NCI-H82 (cell line): ENCODE measurements around the gene SHKBP1.
A peak's percentile ranks its signal among the peaks of the same experiment; 100 is the strongest.
"Not testable (repeated sequence)": the region's sequence is repeated elsewhere in the genome, so short reads cannot be mapped to it uniquely, and the experiment has no call there.

ENCODE experiments used
- DNase-seq: peaks from one replicate; lab custom pipeline; 2025; lab: John Stamatoyannopoulos, UW

The SHKBP1 gene, protein sequence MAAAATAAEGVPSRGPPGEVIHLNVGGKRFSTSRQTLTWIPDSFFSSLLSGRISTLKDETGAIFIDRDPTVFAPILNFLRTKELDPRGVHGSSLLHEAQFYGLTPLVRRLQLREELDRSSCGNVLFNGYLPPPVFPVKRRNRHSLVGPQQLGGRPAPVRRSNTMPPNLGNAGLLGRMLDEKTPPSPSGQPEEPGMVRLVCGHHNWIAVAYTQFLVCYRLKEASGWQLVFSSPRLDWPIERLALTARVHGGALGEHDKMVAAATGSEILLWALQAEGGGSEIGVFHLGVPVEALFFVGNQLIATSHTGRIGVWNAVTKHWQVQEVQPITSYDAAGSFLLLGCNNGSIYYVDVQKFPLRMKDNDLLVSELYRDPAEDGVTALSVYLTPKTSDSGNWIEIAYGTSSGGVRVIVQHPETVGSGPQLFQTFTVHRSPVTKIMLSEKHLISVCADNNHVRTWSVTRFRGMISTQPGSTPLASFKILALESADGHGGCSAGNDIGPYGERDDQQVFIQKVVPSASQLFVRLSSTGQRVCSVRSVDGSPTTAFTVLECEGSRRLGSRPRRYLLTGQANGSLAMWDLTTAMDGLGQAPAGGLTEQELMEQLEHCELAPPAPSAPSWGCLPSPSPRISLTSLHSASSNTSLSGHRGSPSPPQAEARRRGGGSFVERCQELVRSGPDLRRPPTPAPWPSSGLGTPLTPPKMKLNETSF

DNA sequence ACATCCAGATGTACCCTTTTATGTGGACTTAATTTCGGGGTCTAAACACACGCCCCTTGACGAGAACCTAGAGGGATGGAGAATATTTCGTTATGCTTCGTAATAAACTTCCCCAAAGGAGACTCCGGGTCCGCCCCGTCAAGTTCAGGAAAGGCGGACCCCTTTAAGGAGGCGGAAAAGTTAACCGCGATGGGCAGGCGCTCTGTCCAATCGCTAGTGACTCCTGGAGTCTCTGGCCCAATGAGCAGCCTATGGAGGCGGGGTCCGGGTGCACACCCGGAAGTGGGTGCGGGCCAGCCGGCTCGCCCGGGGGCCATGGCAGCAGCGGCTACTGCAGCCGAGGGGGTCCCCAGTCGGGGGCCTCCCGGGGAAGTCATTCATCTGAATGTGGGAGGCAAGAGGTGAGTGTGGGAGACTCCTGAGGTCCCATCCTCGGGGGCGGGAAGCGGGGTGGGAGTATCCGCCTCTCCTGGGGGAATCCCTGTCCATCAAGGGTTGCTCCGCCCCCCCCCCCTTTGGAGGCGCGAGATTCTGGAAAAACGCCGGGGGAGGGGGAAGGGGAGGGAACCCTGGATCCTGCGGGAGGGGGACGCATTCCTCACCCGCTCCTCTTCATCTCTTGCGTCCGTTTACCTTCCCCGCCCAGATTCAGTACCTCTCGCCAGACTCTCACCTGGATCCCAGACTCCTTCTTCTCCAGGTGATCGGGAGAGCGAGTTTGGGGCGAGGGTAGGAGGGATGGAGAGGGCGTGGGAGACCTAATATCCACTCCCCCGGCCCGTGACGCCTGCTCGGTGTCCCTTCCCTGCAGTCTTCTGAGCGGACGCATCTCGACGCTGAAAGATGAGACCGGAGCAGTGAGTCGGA is at the start of gene SHKBP1:
Gene SHKBP1 (plus strand): TSS at position 289 of the 867 bp plus-strand sequence. CDS start 27 bp downstream, at position 316.
- peak; percentile 98 for DNase-seq

DNA sequence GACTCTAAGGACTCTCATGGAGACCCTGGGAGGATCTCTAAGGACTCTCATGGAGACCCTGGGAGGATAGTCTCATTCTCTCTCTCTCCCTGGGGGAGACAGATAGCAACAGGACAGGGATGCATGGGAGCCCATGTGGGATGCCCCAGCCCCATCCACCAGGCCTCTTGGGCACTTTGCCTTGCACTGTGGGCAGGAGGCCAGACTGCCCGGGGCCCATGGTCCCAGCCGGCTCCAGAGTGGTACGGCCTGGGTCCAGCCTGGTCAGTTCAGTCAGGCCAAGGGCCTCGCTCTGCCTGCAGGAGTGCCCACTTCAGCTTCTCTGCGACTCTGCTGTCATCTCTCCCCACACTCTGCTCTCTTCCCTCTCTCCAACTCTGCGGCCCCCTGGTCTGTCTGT is 48.6 kb upstream of the SHKBP1 start:
- DNase-seq = no peak

DNA sequence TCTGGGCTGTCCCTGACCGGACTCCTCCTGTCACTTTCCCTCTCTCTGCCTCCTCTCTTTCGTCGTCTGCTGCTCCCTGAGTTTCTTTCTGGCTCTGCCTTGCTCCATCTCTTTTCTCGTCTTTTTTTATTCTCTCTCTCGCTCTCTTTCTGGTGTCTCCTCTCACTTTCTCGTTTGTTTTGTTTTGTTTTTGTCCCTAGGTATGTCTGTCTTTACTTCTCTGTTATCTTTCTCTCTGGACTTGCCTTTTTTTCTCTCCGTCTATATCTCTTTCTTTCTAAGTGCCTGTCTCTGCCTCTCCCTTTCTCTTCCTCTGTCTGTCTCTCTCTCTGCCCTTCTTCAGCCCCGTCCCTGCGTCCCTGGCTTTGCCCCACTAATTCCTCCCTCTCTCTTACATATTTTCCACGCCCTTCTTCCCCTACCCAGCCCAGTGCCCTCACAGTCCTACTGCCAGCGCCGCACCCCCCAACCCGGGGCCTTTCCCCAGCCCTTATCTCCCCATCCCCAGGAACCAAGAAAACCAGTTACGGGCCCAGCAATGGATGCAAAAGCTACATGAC is 48.1 kb upstream of the SHKBP1 start:
- DNase-seq = no peak

DNA sequence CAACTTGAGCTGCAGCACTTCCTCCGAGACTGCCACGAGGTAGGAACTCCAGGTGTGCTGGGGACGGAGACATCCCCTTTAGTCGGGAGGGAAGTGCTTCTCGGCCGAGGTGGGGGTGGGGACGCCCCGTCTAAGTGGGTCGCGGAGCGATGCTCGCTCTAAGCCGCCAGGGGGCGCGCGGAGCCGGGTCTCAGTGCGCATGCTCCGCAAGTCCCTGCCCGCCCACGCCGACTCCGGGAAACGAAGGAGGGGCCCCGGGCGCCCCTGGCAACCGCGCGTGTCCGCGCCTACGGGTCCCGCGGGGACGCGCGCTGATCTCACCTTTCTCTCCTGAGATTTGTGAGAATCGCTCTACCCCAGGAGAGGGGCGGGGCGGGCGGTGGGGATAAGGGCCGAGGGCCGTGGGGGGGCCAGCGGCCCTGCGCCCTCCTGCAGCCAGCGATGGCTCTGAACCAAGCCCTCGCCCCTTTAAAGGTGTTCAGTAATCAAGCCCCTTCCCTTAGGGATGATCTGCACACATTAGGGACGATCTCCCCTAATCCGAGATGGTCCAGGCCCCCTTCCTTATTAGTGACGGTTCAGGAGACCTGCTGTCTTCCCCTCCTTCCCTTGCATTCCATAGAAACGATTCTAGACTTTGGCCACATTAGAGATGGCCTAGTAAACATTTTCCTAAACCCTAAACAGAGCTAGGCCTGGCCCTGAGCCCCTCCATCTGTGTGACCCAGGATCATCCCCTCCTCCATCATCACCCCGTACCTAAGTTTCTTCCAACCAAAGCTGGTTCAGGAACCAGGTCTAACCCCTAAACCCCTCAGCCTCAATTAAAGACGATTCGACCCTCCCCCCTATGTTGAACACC is 47.3 kb upstream of the SHKBP1 start:
- DNase-seq = peak; percentile 96

DNA sequence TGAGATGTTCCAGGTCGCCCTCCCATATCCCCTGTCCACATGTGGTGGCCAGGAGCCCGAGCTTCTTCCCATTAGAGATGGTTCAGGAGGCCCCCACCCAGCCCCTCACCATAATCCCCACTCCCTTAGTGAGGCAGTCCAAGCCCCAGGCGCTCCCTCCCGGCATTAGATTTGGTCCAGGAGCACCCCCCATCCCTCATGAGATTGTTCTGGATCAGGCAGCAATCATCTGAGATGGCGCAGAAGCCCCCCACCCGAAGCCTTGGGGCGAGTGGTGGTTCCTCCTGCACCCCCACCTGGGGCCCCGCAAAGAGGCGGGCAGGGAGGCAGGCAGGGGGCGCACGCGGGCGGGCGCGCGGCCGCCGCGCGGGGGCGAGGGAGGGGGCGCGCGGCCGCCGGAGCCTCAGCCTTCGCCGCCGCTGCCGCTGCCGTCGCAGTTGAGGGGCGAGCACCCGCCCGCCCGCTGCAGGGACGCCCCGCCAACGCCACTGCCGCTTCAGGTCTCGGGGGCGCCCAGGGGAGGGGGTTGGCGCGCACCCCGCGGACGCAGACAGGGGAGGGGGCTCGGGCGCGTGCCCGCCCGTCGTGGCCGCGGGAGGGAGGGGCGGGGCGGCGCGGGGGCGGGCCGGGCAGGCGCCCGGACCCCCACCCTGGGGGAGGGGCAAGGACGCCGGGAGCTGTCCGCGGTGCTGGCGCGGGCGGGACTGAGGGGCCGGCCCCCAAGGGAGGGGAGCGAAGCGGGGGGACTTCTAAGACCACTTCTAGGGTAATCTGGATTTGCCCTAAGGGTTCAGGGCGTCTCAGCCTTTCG is 46.4 kb upstream of the SHKBP1 start:
- DNase-seq = peak; percentile 79

DNA sequence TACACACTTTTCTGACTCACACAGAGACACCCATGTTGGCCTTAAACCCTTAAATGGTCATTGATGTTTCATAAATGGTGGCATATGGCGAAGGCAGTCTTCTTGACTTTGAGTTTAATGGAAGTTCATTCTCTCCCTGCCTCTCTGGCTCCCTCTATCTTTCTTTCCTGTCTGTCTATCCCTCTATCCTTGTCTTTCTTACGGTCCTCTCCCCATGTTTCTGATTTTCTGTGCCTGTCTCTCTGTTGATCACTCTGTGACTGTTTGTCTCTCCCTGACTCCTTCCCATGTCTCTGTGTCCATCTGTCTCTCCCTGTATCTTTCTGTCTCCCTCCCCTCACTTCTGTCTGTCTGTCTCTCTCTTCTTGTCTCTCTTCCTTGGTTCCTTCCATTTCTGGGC is 43.2 kb upstream of the SHKBP1 start:
- DNase-seq = peak; percentile 35

DNA sequence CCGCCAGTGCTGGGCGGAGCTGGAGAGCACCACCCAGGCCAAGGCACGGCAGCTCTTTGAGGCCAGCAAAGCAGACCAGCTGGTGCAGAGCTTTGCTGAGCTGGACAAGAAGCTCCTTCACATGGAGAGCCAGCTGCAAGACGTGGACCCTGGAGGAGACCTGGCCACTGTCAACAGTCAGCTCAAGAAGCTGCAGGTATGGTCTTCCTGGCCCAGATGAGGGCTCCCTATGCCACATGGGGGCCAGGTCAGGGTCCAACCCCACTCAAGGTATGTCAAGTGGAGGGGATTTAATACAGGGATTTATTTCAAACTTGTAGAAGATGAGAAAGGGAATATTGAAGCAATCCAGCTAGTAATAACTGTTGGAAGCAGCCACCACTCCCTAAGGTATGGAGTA is 42.5 kb upstream of the SHKBP1 start:
- DNase-seq = no peak

DNA sequence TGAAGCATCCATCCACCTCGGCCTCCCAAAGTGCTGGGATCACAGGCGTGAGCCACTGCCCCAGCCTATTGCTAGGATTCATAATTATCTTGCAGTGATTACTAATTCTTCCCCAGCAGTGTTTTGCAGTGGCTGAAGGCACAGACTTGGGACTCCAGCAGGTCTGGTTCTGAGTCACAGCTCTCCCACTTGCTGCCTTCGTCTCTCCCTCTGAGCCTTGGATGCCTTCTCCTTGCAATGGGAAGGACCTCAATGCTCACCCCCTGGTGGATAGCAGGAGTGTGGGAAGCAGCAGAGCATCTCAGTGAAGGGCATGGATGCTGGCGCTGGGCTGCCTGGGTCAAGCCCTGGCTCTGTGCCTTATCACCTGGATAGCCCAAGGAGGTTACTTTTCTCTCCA is 37.6 kb upstream of the SHKBP1 start:
- no peak for DNase-seq

DNA sequence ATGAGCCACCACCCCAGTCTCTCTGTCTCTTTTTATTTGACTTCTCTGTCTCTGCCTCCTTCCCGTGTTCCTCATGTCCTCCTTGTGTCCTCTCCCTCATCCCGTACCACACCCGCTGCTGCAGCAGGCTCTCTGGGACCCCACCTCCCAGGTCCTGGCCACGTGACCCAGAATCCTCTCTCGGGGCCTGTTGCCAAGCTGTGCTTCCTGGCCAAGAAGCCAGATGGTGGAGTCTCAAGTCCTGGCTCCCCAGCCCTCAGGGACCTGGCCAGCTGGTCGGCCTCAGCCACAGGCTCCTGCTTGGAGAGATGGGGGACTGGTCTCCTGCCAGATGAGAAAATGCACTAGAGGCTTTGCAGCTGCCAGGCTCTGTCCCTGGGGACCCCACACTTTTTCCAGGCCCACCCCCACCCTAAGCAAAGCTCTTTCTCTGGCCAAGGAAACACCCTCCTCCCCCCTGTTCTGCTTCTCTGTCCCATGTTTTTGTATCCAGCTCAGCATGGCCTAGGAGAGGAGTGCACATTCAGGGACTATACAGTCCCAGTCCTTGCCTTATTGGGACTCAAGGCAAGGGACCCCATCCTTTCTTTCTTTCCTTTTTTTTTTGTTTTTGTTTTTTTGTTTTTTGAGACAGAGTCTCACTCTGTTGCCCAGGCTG is 34.3 kb upstream of the SHKBP1 start:
- peak; percentile 100 for DNase-seq

DNA sequence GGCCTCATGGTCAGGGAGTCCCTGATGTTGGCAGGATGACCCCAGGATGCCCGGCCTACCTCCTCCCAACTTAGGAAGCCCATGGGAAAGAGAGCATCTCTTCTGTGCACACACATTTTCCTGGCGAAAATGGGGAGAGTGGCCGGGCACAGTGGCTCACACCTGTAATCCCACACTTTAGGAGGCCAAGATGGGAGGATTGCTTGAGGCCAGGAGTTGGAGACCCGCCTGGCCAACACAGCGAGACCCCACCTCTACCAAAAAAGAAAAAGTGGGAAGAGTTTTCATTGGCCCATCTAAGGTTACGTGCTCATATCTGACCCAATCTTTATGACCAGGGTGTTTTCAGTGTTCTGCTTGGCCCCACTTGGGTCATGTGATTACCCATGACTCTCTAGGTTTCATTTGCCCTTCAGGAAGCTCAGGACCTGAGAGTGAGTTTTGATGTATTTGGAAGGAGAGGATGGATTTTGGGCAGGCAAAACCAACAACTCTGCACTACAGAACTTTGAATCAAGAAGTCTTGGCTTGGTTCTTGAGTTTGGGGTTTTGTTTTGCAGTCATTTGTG is 33.6 kb upstream of the SHKBP1 start:
- DNase-seq = no peak

DNA sequence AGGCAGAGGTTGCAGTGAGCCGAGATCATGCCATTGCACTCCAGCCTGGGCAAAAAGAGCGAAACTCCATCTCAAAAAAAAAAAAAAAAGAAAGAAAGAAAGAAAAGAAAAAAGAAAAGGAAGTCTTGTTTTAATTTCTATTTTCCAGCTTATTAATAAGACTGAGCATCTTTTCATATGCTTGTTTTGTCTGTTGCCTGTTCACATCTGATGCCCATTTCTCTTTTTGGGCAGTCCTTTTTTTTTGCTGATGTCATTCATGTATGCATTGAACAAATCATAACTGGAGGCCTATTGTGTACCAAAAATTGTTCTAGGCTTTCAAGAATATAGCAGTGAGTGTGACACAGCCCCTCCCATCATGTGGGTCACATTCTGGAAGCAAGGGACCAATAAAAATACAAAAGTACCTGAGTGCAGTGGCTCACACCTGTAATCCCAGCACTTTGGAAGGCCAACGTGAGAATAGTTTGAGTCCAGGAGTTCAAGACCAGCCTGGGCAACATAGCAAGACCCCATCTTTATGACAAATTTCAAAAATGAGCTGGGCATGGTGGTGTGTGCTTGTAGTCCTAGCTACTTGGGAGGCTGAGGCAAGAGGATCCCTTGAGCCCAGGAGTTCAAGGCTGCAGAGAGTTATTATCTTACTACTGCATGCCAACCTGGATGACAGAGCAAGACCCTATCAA is 30.4 kb upstream of the SHKBP1 start:
- not testable (repeated sequence) for DNase-seq

DNA sequence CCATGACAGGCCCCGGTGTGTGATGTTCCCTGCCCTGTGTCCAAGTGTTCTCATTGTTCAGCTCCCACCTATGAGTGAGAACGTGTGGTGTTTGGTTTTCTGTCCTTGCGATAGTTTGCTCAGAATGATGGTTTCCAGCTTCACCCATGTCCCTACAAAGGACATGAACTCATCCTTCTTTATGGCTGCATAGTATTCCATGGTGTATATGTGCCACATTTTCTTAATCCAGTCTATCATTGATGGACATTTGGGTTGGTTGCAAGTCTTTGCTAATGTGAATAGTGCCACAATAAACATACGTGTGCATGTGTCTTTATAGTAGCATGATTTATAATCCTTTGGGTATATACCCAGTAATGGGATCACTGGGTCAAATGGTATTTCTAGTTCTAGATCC is 29.5 kb upstream of the SHKBP1 start:
- DNase-seq = not testable (repeated sequence)

DNA sequence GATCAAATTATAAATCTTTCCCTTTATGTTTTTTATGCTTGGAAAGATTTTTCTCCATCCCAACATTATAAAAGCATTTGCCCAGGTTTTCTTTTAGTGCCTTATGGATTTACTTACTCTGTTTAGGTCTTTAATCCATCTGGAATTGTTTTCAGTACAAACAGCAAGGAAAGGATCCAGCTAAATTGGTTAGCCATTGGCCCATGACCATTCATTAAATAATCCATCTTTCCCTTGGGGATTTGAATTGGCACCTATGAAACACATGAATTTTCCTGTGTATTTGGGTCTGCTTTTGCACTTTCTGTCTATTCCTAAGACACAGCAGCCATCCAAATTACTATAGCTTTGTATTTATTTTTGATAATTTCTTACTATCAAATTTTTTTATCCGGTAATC is 28.8 kb upstream of the SHKBP1 start:
- DNase-seq = no peak

DNA sequence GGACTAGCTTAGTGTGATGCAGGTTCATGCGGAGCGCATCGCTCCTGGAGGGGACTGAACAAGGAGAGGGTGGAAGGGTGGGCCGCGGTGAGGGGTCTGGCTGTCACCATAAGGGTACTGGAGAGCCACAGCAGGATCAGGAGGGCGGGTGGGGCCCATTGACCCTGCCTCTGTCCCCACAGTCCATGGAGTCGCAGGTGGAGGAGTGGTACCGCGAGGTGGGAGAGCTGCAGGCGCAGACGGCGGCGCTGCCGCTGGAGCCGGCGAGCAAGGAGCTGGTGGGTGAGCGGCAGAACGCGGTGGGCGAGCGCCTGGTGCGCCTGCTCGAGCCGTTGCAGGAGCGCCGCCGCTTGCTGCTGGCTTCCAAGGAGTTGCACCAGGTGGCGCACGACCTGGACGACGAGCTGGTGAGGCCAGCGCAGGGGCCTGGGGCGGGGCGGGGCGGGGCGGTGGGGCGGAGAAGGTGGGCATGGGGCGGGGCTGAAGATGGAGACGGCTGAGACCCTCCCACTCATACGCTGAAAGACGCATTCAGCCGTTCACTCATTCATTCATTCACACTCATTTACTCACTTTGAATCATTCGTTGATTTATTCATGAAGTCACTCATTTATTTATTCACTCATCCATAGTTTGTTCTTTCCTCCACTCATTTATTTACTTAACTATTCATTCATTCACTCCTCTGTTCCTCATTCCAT is 27.5 kb upstream of the SHKBP1 start:
- peak; percentile 96 for DNase-seq

DNA sequence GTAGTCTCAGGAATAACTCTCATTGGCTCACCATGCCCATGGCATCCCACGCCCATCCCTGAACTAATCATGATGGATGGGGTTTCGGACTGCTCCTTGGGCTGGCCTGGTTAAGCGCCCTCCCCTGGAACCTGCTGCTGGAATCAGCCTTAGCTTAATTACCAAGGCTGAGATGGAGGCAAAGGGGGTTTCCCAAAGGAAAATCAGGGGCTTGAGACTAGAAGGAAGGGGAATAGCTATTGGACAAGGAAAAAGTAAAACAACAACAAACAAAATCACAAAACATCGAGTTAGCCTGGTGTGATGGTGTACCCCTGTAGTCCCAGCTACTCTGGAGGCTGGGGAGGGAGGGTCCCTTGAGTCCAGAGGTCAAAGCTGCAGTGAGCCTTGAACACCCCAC is 25.7 kb upstream of the SHKBP1 start:
- DNase-seq = peak; percentile 78

DNA sequence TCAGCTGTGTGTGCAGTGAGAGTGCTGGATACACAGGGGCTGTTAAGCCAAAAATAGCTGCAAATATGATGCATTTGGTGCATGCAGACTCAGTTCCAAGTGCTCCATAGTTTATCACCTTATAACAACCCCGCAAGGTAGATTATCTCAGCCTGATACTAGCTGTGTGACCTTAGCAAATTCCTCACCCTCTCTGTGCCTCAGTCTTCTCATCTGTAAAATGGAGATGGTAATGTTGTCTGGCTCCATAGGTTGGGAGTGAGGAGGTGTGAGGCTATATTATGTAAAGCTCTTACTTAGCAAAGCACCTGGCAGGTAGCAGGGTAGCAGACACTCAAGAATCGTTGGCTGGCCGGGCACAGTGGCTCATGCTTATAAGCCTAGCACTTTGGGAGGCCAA is 23.8 kb upstream of the SHKBP1 start:
- DNase-seq = no peak

DNA sequence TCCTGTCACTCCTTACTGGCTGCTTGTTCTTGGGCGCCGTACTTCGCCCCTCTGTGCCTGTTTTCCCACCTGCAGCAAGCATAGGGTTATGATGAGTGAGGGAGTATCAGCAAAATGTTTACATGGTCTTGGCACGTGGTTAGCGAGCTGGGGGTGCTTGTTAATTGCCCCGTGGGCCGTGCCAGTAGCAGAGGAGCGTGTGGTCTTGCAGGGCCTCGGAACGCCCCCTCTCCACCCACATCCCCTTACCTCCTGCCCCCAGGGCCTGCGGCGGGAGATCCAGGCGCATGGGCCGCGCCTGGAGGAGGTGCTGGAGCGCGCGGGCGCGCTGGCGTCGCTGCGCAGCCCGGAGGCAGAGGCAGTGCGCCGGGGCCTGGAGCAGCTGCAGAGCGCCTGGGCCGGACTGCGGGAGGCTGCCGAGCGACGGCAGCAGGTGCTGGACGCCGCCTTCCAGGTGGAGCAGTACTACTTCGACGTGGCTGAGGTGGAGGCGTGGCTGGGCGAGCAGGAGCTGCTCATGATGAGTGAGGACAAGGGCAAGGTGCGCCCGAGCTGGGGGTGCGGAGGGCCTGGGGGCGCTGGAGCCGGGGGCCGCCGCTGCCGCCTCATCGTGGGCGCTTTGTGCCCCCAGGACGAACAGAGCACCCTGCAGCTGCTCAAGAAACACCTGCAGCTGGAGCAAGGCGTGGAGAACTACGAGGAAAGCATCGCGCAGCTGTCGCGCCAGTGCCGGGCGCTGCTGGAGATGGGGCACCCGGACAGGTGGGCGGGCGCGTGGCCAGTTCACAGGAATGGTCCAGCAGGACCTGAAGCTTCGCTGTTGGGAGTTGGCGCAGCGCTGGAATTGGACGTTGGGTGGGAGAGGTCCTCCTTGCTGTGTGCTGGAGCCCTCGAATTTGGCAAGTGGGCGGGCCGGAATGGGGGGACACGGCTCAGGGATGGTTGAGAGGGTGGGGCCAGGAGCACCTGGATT is 22.5 kb upstream of the SHKBP1 start:
- DNase-seq = no peak
